Neural progenitor cell (in vitro differentiated cells): Measurements from ENCODE around the gene SMYD2. TPM values are rescaled to one million over a fixed set of nuclear protein-coding genes. Genes with fewer than 3 reads are reported as not detected.

ENCODE experiments used
- DNase-seq: peaks from one replicate; pipeline ENCODE4 v3.0.0-alpha.2; 2016; ENCODE audit warnings: low spot score
- H2AFZ ChIP-seq: fragments of 200-600 bp; sonication (generic); replicated peaks from 2 replicates; pipeline ENCODE4 v1.6.1; 2016; ENCODE audit warnings: antibody characterized with exemption
- H3F3A ChIP-seq: fragments of 200-600 bp; sonication (generic); 2 replicates; pipeline ENCODE4 v1.6.1; 2016; ENCODE audit warnings: antibody characterized with exemption, low read depth
- H3K27ac ChIP-seq: fragments of 200-600 bp; sonication (generic); 2 replicates; pipeline ENCODE4 v1.5.1; 2016; ENCODE audit warnings: mild to moderate bottlenecking
- H3K27me3 ChIP-seq: fragments of 200-600 bp; sonication (generic); 2 replicates; pipeline ENCODE4 v1.6.1; 2016; ENCODE audit warnings: mild to moderate bottlenecking, moderate library complexity
- H3K36me3 ChIP-seq: fragments of 200-600 bp; sonication (generic); 2 replicates; pipeline ENCODE4 v1.5.1; 2016
- H3K4me1 ChIP-seq: fragments of 200-600 bp; sonication (generic); 2 replicates; pipeline ENCODE4 v1.6.1; 2016; ENCODE audit warnings: mixed run types
- H3K4me2 ChIP-seq: fragments of 200-600 bp; sonication (generic); 2 replicates; pipeline ENCODE4 v1.6.1; 2016
- H3K4me3 ChIP-seq: fragments of 200-600 bp; sonication (generic); 2 replicates; pipeline ENCODE4 v1.5.1; 2016
- H3K79me2 ChIP-seq: fragments of 200-600 bp; sonication (generic); 2 replicates; pipeline ENCODE4 v1.6.1; 2016; ENCODE audit warnings: low read depth
- H3K9ac ChIP-seq: fragments of 200-600 bp; sonication (generic); 2 replicates; pipeline ENCODE4 v1.6.1; 2016
- H3K9me3 ChIP-seq: fragments of 200-600 bp; sonication (generic); 2 replicates; pipeline ENCODE4 v1.5.1; 2016; ENCODE audit warnings: low read depth
- H4K20me1 ChIP-seq: fragments of 200-600 bp; sonication (generic); 2 replicates; pipeline ENCODE4 v1.6.1; 2016; ENCODE audit warnings: low read depth
- H3K27ac Mint-ChIP-seq: 3 replicates; pipeline ENCODE4 v1.8.0; 2021; ENCODE audit warnings: mixed read lengths
- H3K27me3 Mint-ChIP-seq: 2 replicates; pipeline ENCODE4 v1.8.0; 2022; ENCODE audit warnings: low read depth, mild to moderate bottlenecking, inconsistent platforms, moderate library complexity, mixed read lengths; ENCODE audit not compliant: insufficient read depth
- H3K36me3 Mint-ChIP-seq: 3 replicates; pipeline ENCODE4 v1.8.0; 2021; ENCODE audit warnings: mixed read lengths
- H3K4me1 Mint-ChIP-seq: 3 replicates; pipeline ENCODE4 v1.8.0; 2021; ENCODE audit warnings: mixed read lengths
- H3K4me3 Mint-ChIP-seq: 3 replicates; pipeline ENCODE4 v1.8.0; 2021; ENCODE audit warnings: mild to moderate bottlenecking, moderate library complexity, mixed read lengths
- H3K9me3 Mint-ChIP-seq: 3 replicates; pipeline ENCODE4 v1.8.0; 2020; ENCODE audit warnings: mixed read lengths
- CTCF ChIP-seq: fragments of 200-600 bp; sonication (generic); IDR thresholded peaks from 2 replicates; pipeline ENCODE4 v1.5.1; 2017; ENCODE audit warnings: antibody characterized with exemption, mild to moderate bottlenecking
- EZH2 ChIP-seq: fragments of 200-600 bp; sonication (generic); IDR thresholded peaks from 2 replicates; pipeline ENCODE4 v1.6.1; 2017; ENCODE audit warnings: antibody characterized with exemption, mild to moderate bottlenecking, moderate library complexity
- EZH2phosphoT487 ChIP-seq: fragments of 200-600 bp; sonication (generic); IDR thresholded peaks from 2 replicates; pipeline ENCODE4 v1.6.1; 2017; ENCODE audit warnings: antibody characterized with exemption
- total RNA-seq: library from RNA; depleted of rRNA; stranded (reverse); fragments of >200 nt; gene quantifications from 2 replicates; pipeline ENCODE4 v1.2.3, GENCODE V29; 2015; ENCODE audit warnings: low replicate concordance

The SMYD2 gene
- total RNA-seq, 1 donor from 2014 or later = 20.5 TPM

GRCh38 chr1:214285610-214286440 lies 4.9 kb downstream of the SMYD2 start:
- H3K4me1 ChIP-seq = peaks cover 10% of the 10 kb centered on the region
- peaks cover 9% of the 10 kb centered on the region for H3F3A ChIP-seq
- H3K4me3 ChIP-seq = no peak overlapping the region
- H2AFZ ChIP-seq = no peak overlapping the region
- H3K36me3 ChIP-seq = no peaks in the 10 kb centered on the region
- H3K4me2 ChIP-seq = no peak overlapping the region
- Mint-ChIP-seq H3K4me3 (no peak overlapping the region), H3K27ac (no peak overlapping the region), H3K27me3 (peaks cover 2% of the 10 kb centered on the region), H3K9me3 (no peaks in the 10 kb centered on the region), H3K36me3 (no peaks in the 10 kb centered on the region), H3K4me1 (peaks cover 55% of the 10 kb centered on the region)
- peaks cover 44% of the 10 kb centered on the region for H3K27me3 ChIP-seq
- TF ChIP-seq EZH2phosphoT487 (no peak), EZH2 (no peak), CTCF (no peak)
- DNase-seq = no peak
- H3K27ac ChIP-seq = no peak overlapping the region
- no peaks in the 10 kb centered on the region for H3K9me3 ChIP-seq
- no peaks in the 10 kb centered on the region for H3K79me2 ChIP-seq
- H4K20me1 ChIP-seq = peaks cover 6% of the 10 kb centered on the region
- no peak overlapping the region for H3K9ac ChIP-seq

GRCh38 chr1:214287884-214288283 lies 6.9 kb downstream of the SMYD2 start:
- no peak for DNase-seq
- Histone ChIP-seq H3K79me2 (no peaks in the 10 kb centered on the region), H3K4me3 (no peak overlapping the region), H3K9me3 (no peaks in the 10 kb centered on the region), H3K4me2 (no peak overlapping the region), H3K36me3 (no peaks in the 10 kb centered on the region), H3K9ac (no peak overlapping the region), H3K4me1 (peaks cover 10% of the 10 kb centered on the region), H2AFZ (no peak overlapping the region), H3K27me3 (peaks cover 35% of the 10 kb centered on the region), H4K20me1 (peaks cover 6% of the 10 kb centered on the region), H3F3A (no peaks in the 10 kb centered on the region), H3K27ac (no peak overlapping the region)
- Mint-ChIP-seq H3K27me3 (peaks cover 2% of the 10 kb centered on the region), H3K4me1 (peaks cover 44% of the 10 kb centered on the region), H3K27ac (no peak overlapping the region), H3K4me3 (no peak overlapping the region), H3K36me3 (no peaks in the 10 kb centered on the region), H3K9me3 (no peaks in the 10 kb centered on the region)
- TF ChIP-seq EZH2phosphoT487 (no peak), EZH2 (no peak), CTCF (no peak)

GRCh38 chr1:214289574-214290272 lies 8.8 kb downstream of the SMYD2 start:
- DNase-seq = no peak
- peak overlapping the region; percentile 17 for H3K27ac Mint-ChIP-seq
- Histone ChIP-seq H3K9ac (no peak overlapping the region), H3K4me3 (no peak overlapping the region), H3K9me3 (no peaks in the 10 kb centered on the region), H3K36me3 (no peaks in the 10 kb centered on the region), H3K27me3 (peaks cover 25% of the 10 kb centered on the region), H3K27ac (no peak overlapping the region), H3K4me2 (peak overlapping the region; percentile 29), H2AFZ (no peak overlapping the region), H3K79me2 (no peaks in the 10 kb centered on the region), H3K4me1 (peaks cover 11% of the 10 kb centered on the region), H3F3A (no peaks in the 10 kb centered on the region), H4K20me1 (peaks cover 6% of the 10 kb centered on the region)
- TF ChIP-seq EZH2phosphoT487 (no peak), EZH2 (no peak), CTCF (no peak)
- peaks cover 2% of the 10 kb centered on the region for H3K27me3 Mint-ChIP-seq
- H3K4me3 Mint-ChIP-seq = peak overlapping the region; percentile 13
- H3K9me3 Mint-ChIP-seq = no peaks in the 10 kb centered on the region
- peaks cover 37% of the 10 kb centered on the region for H3K4me1 Mint-ChIP-seq
- H3K36me3 Mint-ChIP-seq = no peaks in the 10 kb centered on the region
